HepG2 (cell line): ENCODE results near the gene MRPS14. TPM values are rescaled to one million over a fixed set of nuclear protein-coding genes. Genes with fewer than 3 reads are reported as not detected.

Source experiments
- CHD2 ChIP-seq: IDR thresholded peaks from 2 replicates; pipeline ENCODE4 v1.6.1; 2011; ENCODE audit warnings: low read depth, low read length, improper control_type of control experiment
- CSRNP2 ChIP-seq: sonication (generic); formaldehyde crosslinking; conservative IDR thresholded peaks from 2 replicates; pipeline ENCODE4 v1.8.0; 2022; ENCODE audit warnings: low read depth, missing genetic modification reagents
- DPF2 ChIP-seq: sonication (generic); formaldehyde crosslinking; IDR thresholded peaks from 2 replicates; pipeline ENCODE4 v1.4.0; 2020; ENCODE audit warnings: mild to moderate bottlenecking, low read depth, missing genetic modification reagents, borderline replicate concordance
- ELF4 ChIP-seq: sonication (generic); formaldehyde crosslinking; IDR thresholded peaks from 2 replicates; pipeline ENCODE4 v1.5.0; 2020; ENCODE audit warnings: missing genetic modification reagents, mild to moderate bottlenecking, moderate library complexity, borderline replicate concordance
- HDAC2 ChIP-seq: sonication (generic); formaldehyde crosslinking; IDR thresholded peaks from 2 replicates; pipeline ENCODE4 v1.4.0; 2020; ENCODE audit warnings: missing genetic modification reagents
- IKZF5 ChIP-seq: IDR thresholded peaks from 2 replicates; pipeline ENCODE4 v1.6.1; 2018; ENCODE audit warnings: missing genetic modification reagents, mild to moderate bottlenecking, missing compliant biosample characterization
- KDM2A ChIP-seq: sonication (generic); formaldehyde crosslinking; IDR thresholded peaks from 2 replicates; pipeline ENCODE4 v1.4.0; 2020; ENCODE audit warnings: low read depth, missing genetic modification reagents, borderline replicate concordance
- LCORL ChIP-seq, 2 experiments: fragments of 450-650 bp in 1 of 2; sonication (generic) in 1 of 2; formaldehyde crosslinking in 1 of 2; IDR thresholded peaks; 2 replicates each; pipeline versions ENCODE4 v1.5.0 to v1.6.1; 2017 to 2020; ENCODE audit warnings: antibody characterized with exemption in 1 of 2, missing genetic modification reagents in 1 of 2
- MED1 ChIP-seq: sonication (generic); formaldehyde crosslinking; IDR thresholded peaks from 2 replicates; pipeline ENCODE4 v1.4.0; 2020; ENCODE audit warnings: missing genetic modification reagents
- MED8 ChIP-seq: sonication (generic); formaldehyde crosslinking; IDR thresholded peaks from 2 replicates; pipeline ENCODE4 v1.8.1; 2023; ENCODE audit warnings: mild to moderate bottlenecking, missing genetic modification reagents; ENCODE audit not compliant: insufficient replicate concordance
- NFKB2 ChIP-seq: sonication (generic); formaldehyde crosslinking; IDR thresholded peaks from 2 replicates; pipeline ENCODE4 v1.4.0; 2020; ENCODE audit warnings: missing genetic modification reagents, borderline replicate concordance
- RARA ChIP-seq: IDR thresholded peaks from 2 replicates; pipeline ENCODE4 v1.6.1; 2016; ENCODE audit warnings: missing genetic modification reagents, missing compliant biosample characterization
- RELA ChIP-seq: sonication (generic); formaldehyde crosslinking; IDR thresholded peaks from 2 replicates; pipeline ENCODE4 v1.4.0; 2020; ENCODE audit warnings: missing genetic modification reagents
- REXO4 ChIP-seq: sonication (generic); formaldehyde crosslinking; IDR thresholded peaks from 2 replicates; pipeline ENCODE4 v1.8.0; 2022; ENCODE audit warnings: missing genetic modification reagents, mild to moderate bottlenecking, borderline replicate concordance
- RXRB ChIP-seq: IDR thresholded peaks from 2 replicates; pipeline ENCODE4 v1.6.1; 2016; ENCODE audit warnings: borderline replicate concordance, missing genetic modification reagents, missing compliant biosample characterization
- SOX6 ChIP-seq, 2 experiments: fragments of 450-650 bp in 1 of 2; sonication (generic) in 1 of 2; formaldehyde crosslinking in 1 of 2; IDR thresholded peaks; 2 replicates each; pipeline versions ENCODE4 v1.4.0 to v1.6.1; 2017 to 2020; ENCODE audit warnings: antibody characterized with exemption in 1 of 2, mild to moderate bottlenecking in 1 of 2, missing genetic modification reagents in 1 of 2
- SP140L ChIP-seq: sonication (generic); formaldehyde crosslinking; IDR thresholded peaks from 2 replicates; pipeline ENCODE4 v1.4.0; 2020; ENCODE audit warnings: missing genetic modification reagents, borderline replicate concordance
- TBX2 ChIP-seq: sonication (generic); formaldehyde crosslinking; IDR thresholded peaks from 2 replicates; pipeline ENCODE4 v1.5.0; 2020; ENCODE audit warnings: missing genetic modification reagents, mild to moderate bottlenecking, borderline replicate concordance
- TRIM24 ChIP-seq: sonication (generic); formaldehyde crosslinking; IDR thresholded peaks from 2 replicates; pipeline ENCODE4 v1.8.0; 2022; ENCODE audit warnings: mild to moderate bottlenecking, missing genetic modification reagents
- ZNF10 ChIP-seq: sonication (generic); formaldehyde crosslinking; IDR thresholded peaks from 2 replicates; pipeline ENCODE4 v1.4.0; 2020; ENCODE audit warnings: mild to moderate bottlenecking, low read depth, missing genetic modification reagents, borderline replicate concordance
- ZNF230 ChIP-seq: sonication (generic); formaldehyde crosslinking; IDR thresholded peaks from 2 replicates; pipeline ENCODE4 v1.4.0; 2020; ENCODE audit warnings: mild to moderate bottlenecking, missing genetic modification reagents
- ZNF775 ChIP-seq: sonication (generic); formaldehyde crosslinking; IDR thresholded peaks from 2 replicates; pipeline ENCODE4 v1.4.0; 2020; ENCODE audit warnings: missing genetic modification reagents, mild to moderate bottlenecking, moderate library complexity, borderline replicate concordance
- ZNF878 ChIP-seq: sonication (generic); formaldehyde crosslinking; IDR thresholded peaks from 2 replicates; pipeline ENCODE4 v1.8.1; 2023; ENCODE audit warnings: mild to moderate bottlenecking, missing genetic modification reagents, moderate library complexity
- polyA plus RNA-seq, 8 experiments: library from polyadenylated mRNA; depleted of rRNA in 3 of 8; stranded (reverse) in 7 of 8; unstranded in 1 of 8; fragments of >200 nt; fragmentation: Illumina TruSeq in 4 of 8; extraction: Trizol in 4 of 8; gene quantifications; 2 replicates each; pipeline versions ENCODE4 v1.2.1 to v1.2.3, GENCODE V29; 2011 to 2016; ENCODE audit warnings: low read depth in 4 of 8, missing spikeins in 1 of 8, mixed read lengths in 1 of 8; ENCODE audit not compliant: insufficient read depth in 1 of 8
- total RNA-seq, 5 experiments: library from RNA; depleted of rRNA; stranded (reverse); fragments of >200 nt; fragmentation: Illumina TruSeq; extraction: Trizol; gene quantifications; 2 replicates each; pipeline ENCODE4 v1.2.3, GENCODE V29; 2016; ENCODE audit warnings: low read depth in 1 of 5

Gene MRPS14
- total and polyA plus RNA-seq, 2 of the 13 experiments (the other 11 are each of a cell fraction or from before 2014, with no cell fraction given), result 36.6 to 43.2 TPM

- TF ChIP-seq RARA (CRISPR knock-in tag) (0 out of 2 replicates have a peak, but pooled peaks have one; percentile 14), RELA (CRISPR knock-in tag) (no peak), SP140L (peak; percentile 77; the same call in 1 of the 2 replicates), ZNF230 (CRISPR knock-in tag) (no peak), HDAC2 (CRISPR knock-in tag) (peak; percentile 67; the same call in 1 of the 2 replicates), LCORL (IDR thresholded peaks at IDR 0.05) (peak; percentile 64; the same call in 1 of the 2 replicates), LCORL (CRISPR knock-in tag; IDR thresholded peaks at IDR 0.05) (peak; percentile 88), DPF2 (no peak), CSRNP2 (no peak), TRIM24 (CRISPR knock-in tag) (no peak), CHD2 (peak; percentile 92), ZNF878 (CRISPR knock-in tag) (0 out of 2 replicates have a peak, but pooled peaks have one; percentile 58), TBX2 (peak; percentile 84), ZNF10 (CRISPR knock-in tag) (no peak), RXRB (CRISPR knock-in tag) (peak; percentile 53; the same call in 1 of the 2 replicates), NFKB2 (no peak; the same call in 1 of the 2 replicates), REXO4 (CRISPR knock-in tag) (no peak), ZNF775 (CRISPR knock-in tag) (no peak), ELF4 (CRISPR knock-in tag) (peak; percentile 73; the same call in 1 of the 2 replicates), MED8 (CRISPR knock-in tag) (no peak), KDM2A (CRISPR knock-in tag) (peak; percentile 87; the same call in 1 of the 2 replicates), SOX6 (IDR thresholded peaks at IDR 0.05) (no peak), SOX6 (CRISPR knock-in tag; IDR thresholded peaks at IDR 0.05) (peak; percentile 54; the same call in 1 of the 2 replicates), IKZF5 (CRISPR knock-in tag) (peak; percentile 83), MED1 (CRISPR knock-in tag) (peak; percentile 72)
Measured at GRCh38 chr1:175023043-175023921, at the start of gene MRPS14 (continued).
